Breast epithelium (tissue), 4 donors: ENCODE results near the gene TRPV6. TPM values are rescaled to one million over a fixed set of nuclear protein-coding genes. Genes with fewer than 3 reads are reported as not detected.

Source experiments
- DNase-seq, 2 donors: peaks; one replicate each; pipeline ENCODE4 v3.0.0-alpha.2; 2019; ENCODE audit warnings: low spot score in 2 of 2
- H3K27ac ChIP-seq, 2 donors: fragments of 200-600 bp; sonication (generic) in 1 of 2; one replicate each; pipeline ENCODE4 v1.5.1; 2016 to 2019; ENCODE audit warnings: mild to moderate bottlenecking in 1 of 2
- H3K27me3 ChIP-seq, 2 donors: fragments of 200-600 bp; sonication (generic) in 1 of 2; one replicate each; pipeline versions ENCODE4 v1.5.1 to v1.6.0; 2017 to 2019; ENCODE audit warnings: control low read depth in 1 of 2, mild to moderate bottlenecking in 1 of 2
- H3K36me3 ChIP-seq: fragments of 200-600 bp; one replicate; pipeline ENCODE4 v1.5.1; 2019
- H3K4me1 ChIP-seq, 2 donors: fragments of 200-600 bp; sonication (generic); one replicate each; pipeline ENCODE4 v1.5.1; 2016 to 2019; ENCODE audit warnings: control low read depth in 1 of 2
- H3K4me3 ChIP-seq, 3 donors: fragments of 200-600 bp; sonication (generic); 1 replicate in 2 of 3; 2 replicates in 1 of 3; pipeline ENCODE4 v1.5.1; 2016 to 2019; ENCODE audit warnings: mild to moderate bottlenecking in 3 of 3, moderate library complexity in 2 of 3
- H3K9me3 ChIP-seq, 2 donors: fragments of 200-600 bp; sonication (generic) in 1 of 2; one replicate each; pipeline ENCODE4 v1.5.1; 2016 to 2019; ENCODE audit warnings: control low read depth in 1 of 2
- CTCF ChIP-seq, 3 donors: fragments of 450-650 bp; IDR thresholded peaks; one replicate each; pipeline ENCODE4 v1.5.1; 2016 to 2017; ENCODE audit warnings: antibody characterized with exemption in 3 of 3, mild to moderate bottlenecking in 3 of 3, moderate library complexity in 3 of 3
- POLR2A ChIP-seq: fragments of 450-650 bp; IDR thresholded peaks from one replicate; pipeline ENCODE4 v1.6.1; 2016; ENCODE audit warnings: antibody characterized with exemption, mild to moderate bottlenecking, moderate library complexity
- POLR2AphosphoS5 ChIP-seq, 3 donors: sonication (generic); formaldehyde crosslinking; IDR thresholded peaks; one replicate each; pipeline ENCODE4 v1.6.1; 2017; ENCODE audit warnings: antibody characterized with exemption in 3 of 3
- intact Hi-C: fragments of 100-400 bp; cut with DNase I; formaldehyde crosslinking; loops from one replicate; pipeline ENCODE4 v1.15.1; 2023; ENCODE audit warnings: low total_unique reads
- total RNA-seq, 3 donors: library from RNA; depleted of rRNA; stranded (reverse); fragments of >200 nt; gene quantifications; one replicate each; pipeline ENCODE4 v1.1.0, GENCODE V29; 2016

TRPV6 gene
- total RNA-seq, 3 donors from 2014 or later, result under 0.01 to 19.8 (median 13.4) TPM

GRCh38 chr7:142886866-142887265 is 1.3 kb upstream of the TRPV6 start:
- Histone ChIP-seq H3K9me3 (no peaks in the 10 kb centered on the region), H3K36me3 (no peaks in the 10 kb centered on the region), H3K4me3 (no peak overlapping the region), H3K27me3 (no peaks in the 10 kb centered on the region), H3K27ac (peak overlapping the region in 1 of 2 donors; percentile 75), H3K4me1 (no peaks in the 10 kb centered on the region)
- peak in 1 of 2 donors; percentile 61 for DNase-seq
- TF ChIP-seq POLR2AphosphoS5 (IDR thresholded peaks at IDR 0.05) (no peak), POLR2A (no peak), CTCF (IDR thresholded peaks at IDR 0.05) (no peak)
- intact Hi-C loops, result no loop called here

- H3K4me1 ChIP-seq, result no peaks in the 10 kb centered on the region
- H3K27me3 ChIP-seq, result no peaks in the 10 kb centered on the region
- no peak for TF ChIP-seq POLR2A
- TF ChIP-seq CTCF (IDR thresholded peaks at IDR 0.05), result no peak
- no peak for TF ChIP-seq POLR2AphosphoS5 (IDR thresholded peaks at IDR 0.05)
- no peak overlapping the region for H3K27ac ChIP-seq
- no peaks in the 10 kb centered on the region for H3K36me3 ChIP-seq
- no peaks in the 10 kb centered on the region for H3K9me3 ChIP-seq
- DNase-seq, result no peak
- intact Hi-C loops, result no loop called here
- peak overlapping the region in 2 of 3 donors; percentile 3 to 61 for H3K4me3 ChIP-seq
These were observed 1.3 kb downstream of the TRPV6 start for GRCh38 chr7:142884286-142884640.

GRCh38 chr7:142883571-142884285 is 1.8 kb downstream of the TRPV6 start:
- H3K4me3 ChIP-seq, result peak overlapping the region in 1 of 3 donors; percentile 3
- H3K27ac ChIP-seq, result peak overlapping the region in 1 of 2 donors; percentile 16
- H3K36me3 ChIP-seq, result no peaks in the 10 kb centered on the region
- H3K27me3 ChIP-seq, result no peaks in the 10 kb centered on the region
- intact Hi-C loops, result no loop called here
- DNase-seq, result no peak
- H3K9me3 ChIP-seq, result no peaks in the 10 kb centered on the region
- TF ChIP-seq CTCF (IDR thresholded peaks at IDR 0.05) (no peak), POLR2A (no peak), POLR2AphosphoS5 (IDR thresholded peaks at IDR 0.05) (no peak)
- no peaks in the 10 kb centered on the region for H3K4me1 ChIP-seq

- DNase-seq, result peak in 1 of 2 donors; percentile 15
- Histone ChIP-seq H3K27me3 (no peaks in the 10 kb centered on the region), H3K4me3 (no peak overlapping the region), H3K27ac (peak overlapping the region in 1 of 2 donors; percentile 4), H3K36me3 (no peaks in the 10 kb centered on the region), H3K4me1 (no peaks in the 10 kb centered on the region), H3K9me3 (no peaks in the 10 kb centered on the region)
- TF ChIP-seq POLR2AphosphoS5 (IDR thresholded peaks at IDR 0.05), result no peak
- TF ChIP-seq POLR2A, result no peak
- no peak for TF ChIP-seq CTCF (IDR thresholded peaks at IDR 0.05)
- intact Hi-C loops, result no loop called here
These were observed 2.4 kb downstream of the TRPV6 start for GRCh38 chr7:142883145-142883544.

- intact Hi-C loops, result no loop called here
- no peaks in the 10 kb centered on the region for H3K36me3 ChIP-seq
- DNase-seq, result peak in 1 of 2 donors; percentile 56
These were observed 3.2 kb downstream of the TRPV6 start for GRCh38 chr7:142882338-142882678.

More at GRCh38 chr7:142882338-142882678, 3.2 kb downstream of the TRPV6 start:
- H3K4me1 ChIP-seq, result no peaks in the 10 kb centered on the region
- H3K27ac ChIP-seq, result peak overlapping the region; percentile 1 to 46
- peak in 1 of 3 donors; percentile 12 for TF ChIP-seq POLR2AphosphoS5 (IDR thresholded peaks at IDR 0.05)
- TF ChIP-seq CTCF (IDR thresholded peaks at IDR 0.05), result no peak
- TF ChIP-seq POLR2A, result no peak
- H3K9me3 ChIP-seq, result no peaks in the 10 kb centered on the region
- H3K27me3 ChIP-seq, result no peaks in the 10 kb centered on the region
- peak overlapping the region in 1 of 3 donors; percentile 12 for H3K4me3 ChIP-seq
